HL-60 (cell line): ENCODE results near the gene SFMBT1.

Experiments
- CTCF ChIP-seq: IDR thresholded peaks from one replicate; pipeline ENCODE4 v1.5.1; 2011; ENCODE audit warnings: low read length, control low read depth, inconsistent platforms; ENCODE audit not compliant: insufficient read depth
- GABPA ChIP-seq: IDR thresholded peaks from 2 replicates; pipeline ENCODE4 v1.6.1; 2012; ENCODE audit warnings: low read depth
- POLR2AphosphoS5 ChIP-seq: IDR thresholded peaks from 2 replicates; pipeline ENCODE4 v1.6.1; 2012; ENCODE audit warnings: low read depth
- REST ChIP-seq: IDR thresholded peaks from 2 replicates; pipeline ENCODE4 v1.6.1; 2012; ENCODE audit warnings: low read depth; ENCODE audit not compliant: insufficient replicate concordance
- SPI1 ChIP-seq: IDR thresholded peaks from 2 replicates; pipeline ENCODE4 v1.6.1; 2012; ENCODE audit warnings: low read depth, mild to moderate bottlenecking, borderline replicate concordance

DNA sequence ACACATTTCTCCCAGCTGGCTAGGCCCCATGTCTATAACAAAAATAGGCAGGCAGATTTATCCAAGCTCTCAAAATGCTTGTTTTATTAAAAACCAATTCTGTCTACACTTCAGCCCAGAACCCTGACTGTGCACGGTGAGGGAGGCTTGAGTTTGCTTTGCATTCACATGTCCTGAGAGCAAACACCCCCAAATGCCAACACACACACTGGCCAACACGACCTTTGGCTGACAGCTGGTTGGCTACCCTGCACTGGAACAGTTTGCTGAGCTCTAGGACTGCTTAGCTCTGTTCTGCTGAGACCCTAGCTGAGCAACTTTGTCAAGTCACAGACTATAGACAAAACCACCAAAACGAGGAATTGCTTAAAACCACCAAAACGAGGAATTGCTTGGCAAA is 152.2 kb downstream of the SFMBT1 start:
- TF ChIP-seq CTCF (no peak), POLR2AphosphoS5 (no peak), REST (no peak), SPI1 (peak; percentile 34; the same call in 1 of the 2 replicates), GABPA (no peak)
